ENCODE results near the gene YES1. TPM values are rescaled to one million over a fixed set of nuclear protein-coding genes. Genes with fewer than 3 reads are reported as not detected.

YES1 gene
- total RNA-seq, result 100 to 1,000 TPM in 2 of 4 donors, 10 to 100 TPM in 2; 75.2 to 149 (median 108) TPM

DNA sequence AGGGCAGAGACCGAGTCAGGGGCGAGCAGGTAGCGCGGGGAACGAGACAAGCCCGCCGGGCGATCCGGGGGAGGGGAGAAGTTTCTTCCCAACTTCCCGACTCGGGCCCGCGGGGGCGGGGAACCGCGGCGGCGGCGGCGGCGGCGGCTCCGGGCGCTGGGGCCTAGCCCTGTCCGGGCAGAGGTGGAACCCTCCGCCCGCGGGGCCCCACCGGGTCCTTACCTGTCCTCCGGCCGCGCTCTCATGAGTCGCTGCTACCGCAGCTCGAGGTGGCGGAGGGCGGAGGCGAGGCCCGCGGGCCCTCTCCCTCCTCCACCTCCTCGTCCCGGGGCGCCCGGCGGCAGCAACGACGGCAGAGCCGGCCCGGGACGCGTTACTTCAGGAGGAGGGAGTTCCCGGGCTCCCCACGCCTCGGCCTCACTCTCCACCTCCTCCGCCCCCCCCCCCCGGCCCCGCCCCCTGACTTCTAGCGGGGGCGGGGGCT lies at the start of gene YES1:
Gene YES1, minus strand, starts transcription at position 351 of the 484 bp plus-strand sequence. CDS start 55,415 bp downstream, outside the sequence.
- DNase-seq (ENCODE audit: low spot score) (peak; percentile 31), ATAC-seq (ENCODE audit: low FRiP score) (peak; percentile 85)

DNA sequence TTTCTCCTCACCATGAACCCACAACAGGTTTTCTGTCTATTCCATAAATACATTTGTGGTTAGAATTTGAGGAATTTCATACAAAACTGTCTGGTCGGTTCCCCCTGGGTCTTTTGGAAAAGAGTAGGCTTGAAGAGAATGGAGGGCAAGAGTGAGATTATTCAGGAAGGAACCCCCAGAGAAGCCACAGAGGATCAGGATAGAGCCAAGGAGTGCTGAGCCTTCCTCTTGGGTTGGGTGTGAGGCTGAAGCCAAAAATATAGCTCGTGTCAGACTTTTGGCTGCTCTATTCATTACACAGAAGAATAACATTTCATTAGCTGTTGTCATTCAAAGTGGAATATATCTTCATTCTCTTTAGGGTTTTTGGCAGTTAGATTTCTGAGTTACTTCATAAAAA lies 45.9 kb upstream of the YES1 start:
- no peak for ATAC-seq (ENCODE audit: low FRiP score)
- TF ChIP-seq, protein P1, sequence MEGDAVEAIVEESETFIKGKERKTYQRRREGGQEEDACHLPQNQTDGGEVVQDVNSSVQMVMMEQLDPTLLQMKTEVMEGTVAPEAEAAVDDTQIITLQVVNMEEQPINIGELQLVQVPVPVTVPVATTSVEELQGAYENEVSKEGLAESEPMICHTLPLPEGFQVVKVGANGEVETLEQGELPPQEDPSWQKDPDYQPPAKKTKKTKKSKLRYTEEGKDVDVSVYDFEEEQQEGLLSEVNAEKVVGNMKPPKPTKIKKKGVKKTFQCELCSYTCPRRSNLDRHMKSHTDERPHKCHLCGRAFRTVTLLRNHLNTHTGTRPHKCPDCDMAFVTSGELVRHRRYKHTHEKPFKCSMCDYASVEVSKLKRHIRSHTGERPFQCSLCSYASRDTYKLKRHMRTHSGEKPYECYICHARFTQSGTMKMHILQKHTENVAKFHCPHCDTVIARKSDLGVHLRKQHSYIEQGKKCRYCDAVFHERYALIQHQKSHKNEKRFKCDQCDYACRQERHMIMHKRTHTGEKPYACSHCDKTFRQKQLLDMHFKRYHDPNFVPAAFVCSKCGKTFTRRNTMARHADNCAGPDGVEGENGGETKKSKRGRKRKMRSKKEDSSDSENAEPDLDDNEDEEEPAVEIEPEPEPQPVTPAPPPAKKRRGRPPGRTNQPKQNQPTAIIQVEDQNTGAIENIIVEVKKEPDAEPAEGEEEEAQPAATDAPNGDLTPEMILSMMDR (IDR thresholded peaks at IDR 0.05), result no peak
- DNase-seq (ENCODE audit: low spot score), result no peak

More for the DNA sequence above, at the start of gene YES1:
- TF ChIP-seq, protein P1 (IDR thresholded peaks at IDR 0.05), result no peak

DNA sequence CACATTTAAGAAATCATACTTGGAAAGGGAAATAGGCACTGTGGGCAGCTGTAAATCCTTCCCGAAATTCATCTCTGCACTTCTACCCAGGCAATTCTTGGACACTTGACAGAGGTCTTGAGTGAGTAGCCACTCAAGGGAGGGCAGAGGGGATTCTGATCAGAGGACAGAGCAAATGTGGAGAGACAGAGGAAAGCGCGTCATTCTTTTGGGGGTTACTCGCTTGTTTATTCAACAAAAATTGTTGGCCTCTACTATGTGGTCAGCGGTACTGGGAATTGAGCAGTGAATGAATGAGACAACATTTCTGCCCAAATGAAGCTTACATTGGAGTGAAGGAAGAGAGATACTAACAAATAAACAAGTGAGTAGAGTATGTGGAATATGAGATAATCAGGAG lies 41.4 kb upstream of the YES1 start:
- TF ChIP-seq, protein P1 (IDR thresholded peaks at IDR 0.05), result no peak
- no peak for DNase-seq (ENCODE audit: low spot score)
- no peak for ATAC-seq (ENCODE audit: low FRiP score)

DNA sequence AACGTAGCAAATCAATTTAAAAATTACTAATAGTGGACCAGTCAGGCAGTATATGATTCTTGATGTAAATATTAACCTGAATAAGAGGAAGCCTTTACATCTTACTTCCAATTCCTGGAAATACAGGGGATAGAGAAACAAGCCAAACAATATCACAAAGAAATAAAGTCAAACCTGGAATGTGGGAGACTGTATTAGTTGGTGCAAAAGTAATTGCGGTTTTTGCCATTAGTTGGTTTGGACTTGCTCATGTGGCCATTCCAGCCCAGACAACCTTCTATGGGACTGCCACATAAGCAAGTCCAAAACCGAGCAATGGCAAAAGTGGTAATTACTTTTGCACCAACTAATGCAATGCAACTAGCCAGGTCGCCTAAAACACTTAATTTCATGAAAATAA lies 38.9 kb upstream of the YES1 start:
- DNase-seq (ENCODE audit: low spot score) (no peak), ATAC-seq (ENCODE audit: low FRiP score) (no peak)
- TF ChIP-seq, protein P1 (IDR thresholded peaks at IDR 0.05), result no peak

DNA sequence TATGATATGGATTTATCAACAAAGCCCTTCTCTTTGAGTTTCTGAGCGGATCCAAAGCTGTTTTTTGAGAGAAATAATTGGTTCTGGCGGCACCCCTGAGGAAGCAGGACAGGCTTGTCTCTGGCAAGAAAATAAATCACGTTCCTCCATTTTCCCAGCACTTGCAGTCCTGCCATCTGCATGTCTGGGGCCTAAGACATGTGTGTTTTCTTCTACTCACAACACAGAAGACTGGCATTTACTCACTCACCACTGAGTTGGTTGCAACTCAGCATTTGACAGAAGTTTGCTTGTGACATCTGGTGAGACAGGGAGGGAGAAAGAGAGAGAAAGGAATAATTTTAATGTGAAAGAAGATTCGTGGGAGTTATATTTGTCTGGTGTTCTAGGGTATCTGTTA lies 37.0 kb upstream of the YES1 start:
- DNase-seq (ENCODE audit: low spot score), result no peak
- ATAC-seq (ENCODE audit: low FRiP score), result no peak
- TF ChIP-seq, protein P1 (IDR thresholded peaks at IDR 0.05), result no peak

DNA sequence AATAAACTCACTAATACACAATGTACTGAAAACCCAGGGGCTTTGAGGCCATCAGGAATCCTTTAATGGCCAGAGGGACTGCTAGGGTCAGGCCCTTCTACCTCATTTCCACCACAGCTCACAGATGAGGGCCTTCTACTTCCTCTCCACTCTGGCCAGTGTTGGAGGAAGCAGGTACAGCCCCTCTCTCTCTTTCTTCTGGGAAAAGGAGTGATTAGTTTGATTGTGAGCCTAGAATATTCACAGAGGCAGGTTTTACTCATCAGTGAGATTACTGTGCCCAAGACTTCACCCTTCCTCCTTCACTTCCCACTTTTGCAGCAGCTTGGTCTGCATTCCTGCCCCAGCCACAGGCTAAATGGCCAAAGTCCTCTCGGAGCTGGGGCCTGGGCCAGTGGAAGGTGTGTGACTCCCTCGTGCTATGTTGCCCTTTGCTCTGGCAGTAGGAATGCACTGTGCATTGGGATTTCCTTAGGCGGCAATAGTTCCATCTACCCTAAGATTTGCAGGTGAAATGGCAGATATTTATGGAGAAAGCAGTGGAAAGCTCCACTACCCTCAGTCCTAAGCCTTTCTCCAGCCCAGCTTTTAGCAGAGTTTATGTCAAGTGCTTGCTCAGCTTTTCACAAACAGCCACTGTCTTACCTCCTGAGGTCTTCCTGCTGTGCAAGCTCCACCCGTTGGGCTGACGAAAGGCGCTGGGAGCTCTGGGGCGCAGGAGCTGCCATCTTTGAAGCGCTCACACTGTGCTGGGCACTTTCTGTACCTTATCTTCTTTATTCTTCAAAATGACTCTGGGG lies 36.2 kb upstream of the YES1 start:
- ATAC-seq (ENCODE audit: low FRiP score) (no peak), DNase-seq (ENCODE audit: low spot score) (no peak)
- TF ChIP-seq, protein P1 (IDR thresholded peaks at IDR 0.05), result no peak

Data from omental fat pad (tissue), 4 donors.